NK-92 treated with Interleukin-12 subunit alpha and Interleukin-12 subunit beta, amount 100 ng/mL, for 24 hours (cell line): Measurements from ENCODE around the gene OR6C74.

Experiments used
- DNase-seq: peaks from one replicate; lab custom pipeline; 2025; lab: John Stamatoyannopoulos, UW

OR6C74 gene

GRCh38 chr12:55244309-55244708 is at the start of gene OR6C74:
Gene OR6C74 (plus strand): TSS chr12:55244609. CDS start chr12:55247288, 2,679 bp downstream.
- no peak for DNase-seq

- DNase-seq = no peak
Observed at GRCh38 chr12:55220725-55221124, 23.7 kb upstream of the OR6C74 start, which contains the start of gene OR10A7. Gene OR10A7 (plus strand): TSS chr12:55221025. CDS start chr12:55221025, 0 bp downstream.

DNA sequence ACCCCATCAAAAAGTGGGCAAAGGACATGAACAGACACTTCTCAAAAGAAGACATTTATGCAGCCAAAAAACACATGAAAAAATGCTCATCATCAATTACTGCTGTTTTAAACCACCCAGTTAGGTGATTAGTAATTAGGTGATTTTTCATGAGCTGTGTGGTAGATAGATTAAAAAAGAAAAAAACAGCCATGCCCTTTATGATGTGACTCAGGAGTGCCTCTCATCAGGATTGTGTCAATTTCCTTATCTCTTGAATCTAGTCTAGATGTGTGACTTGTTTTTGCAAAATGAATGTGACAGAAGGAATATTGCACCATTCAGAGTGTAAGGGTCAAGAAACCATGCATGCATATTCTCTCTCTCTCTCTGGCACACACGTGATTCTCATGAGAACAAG is 17.9 kb upstream of the OR6C74 start:
- no peak for DNase-seq

- no peak for DNase-seq
Observed at GRCh38 chr12:55227643-55228042, 16.8 kb upstream of the OR6C74 start.

DNA sequence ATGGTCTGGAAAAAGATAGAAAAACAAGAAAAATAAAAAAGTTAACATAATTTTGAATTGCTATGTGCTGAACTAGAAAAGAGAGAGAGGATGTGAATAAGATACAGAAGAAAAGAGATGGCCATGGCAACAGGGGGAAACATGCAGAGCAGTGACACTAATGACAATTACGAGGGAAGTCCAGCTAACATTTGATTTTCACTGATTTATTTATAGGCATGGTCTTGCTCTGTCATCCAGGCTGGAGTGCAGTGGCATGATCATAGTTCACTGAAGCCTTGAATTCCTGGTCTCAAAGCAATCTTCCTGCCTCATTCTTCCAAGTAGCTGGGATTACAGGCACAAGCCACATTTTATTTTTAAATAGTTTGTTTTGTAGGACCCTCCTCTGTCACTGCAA is 1.8 kb downstream of the OR6C74 start:
- no peak for DNase-seq

GRCh38 chr12:55250944-55251343 is 6.5 kb downstream of the OR6C74 start:
- no peak for DNase-seq

DNA sequence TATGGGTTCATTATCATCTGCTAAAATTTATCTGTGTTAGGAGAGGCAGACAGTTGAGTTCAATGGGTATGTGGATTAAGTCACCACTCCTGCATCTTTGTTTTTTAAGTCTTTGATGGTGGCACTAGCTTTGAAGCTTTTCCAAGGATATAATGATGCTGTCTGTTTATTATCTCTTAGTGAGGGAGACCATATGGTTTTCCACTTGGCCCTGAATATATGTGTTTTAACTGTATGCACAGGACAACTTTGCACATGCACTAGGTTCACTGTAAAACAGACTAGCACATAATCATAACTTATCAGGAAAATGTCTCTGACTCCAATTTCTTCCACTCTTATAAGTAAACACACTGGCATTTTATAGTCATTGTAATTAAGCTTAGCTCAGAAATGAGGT is 8.9 kb downstream of the OR6C74 start:
- DNase-seq = no peak

GRCh38 chr12:55256831-55257230 is 12.4 kb downstream of the OR6C74 start:
- no peak for DNase-seq

DNA sequence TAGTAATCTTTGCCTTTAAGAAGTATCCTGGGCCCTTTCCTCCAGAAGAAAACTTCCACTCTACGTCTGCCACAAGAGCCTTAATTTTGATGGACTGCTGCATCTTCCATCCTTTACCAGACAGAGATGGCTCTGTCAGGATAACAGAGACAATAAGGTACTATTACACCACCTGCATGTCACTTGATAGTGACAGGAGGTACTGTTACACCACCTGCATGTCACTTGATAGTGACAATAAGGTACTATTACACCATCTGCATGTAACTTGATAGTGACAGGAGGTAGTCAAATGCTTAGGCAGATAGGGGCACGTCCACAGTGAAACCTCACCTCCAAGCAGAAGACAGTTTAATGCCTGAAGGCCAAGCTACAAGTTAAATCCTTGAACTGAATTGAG is 13.9 kb downstream of the OR6C74 start:
- DNase-seq = no peak

GRCh38 chr12:55280991-55281390 is 36.6 kb downstream of the OR6C74 start:
- no peak for DNase-seq

DNA sequence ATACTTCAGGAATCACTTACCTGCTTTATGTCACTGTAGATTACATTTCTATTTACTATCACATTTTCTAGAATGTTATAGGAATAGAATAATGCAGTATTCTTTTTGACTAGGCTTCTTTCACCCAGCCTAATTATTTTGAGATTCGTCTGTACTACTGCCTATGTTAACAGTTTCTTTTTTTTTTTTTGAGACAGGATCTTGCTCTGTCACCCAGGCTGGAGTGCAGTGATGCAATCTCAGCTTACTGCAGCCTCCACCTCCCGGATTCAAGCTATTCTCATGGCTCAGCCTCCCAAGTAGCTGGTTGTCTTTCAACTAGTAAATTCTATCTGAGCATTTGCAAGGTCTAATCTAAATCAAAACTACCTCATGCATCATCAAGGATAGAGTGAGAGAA is 45.6 kb downstream of the OR6C74 start:
- DNase-seq = no peak
